ENCODE data around the gene LIMA1. TPM values are rescaled to one million over a fixed set of nuclear protein-coding genes. Genes with fewer than 3 reads are reported as not detected.
A peak's percentile ranks its signal among the peaks of the same experiment; 100 is the strongest.
"Not testable (repeated sequence)": the region's sequence is repeated elsewhere in the genome, so short reads cannot be mapped to it uniquely, and the experiment has no call there.

Gene LIMA1
- total RNA-seq, 1 donor from 2014 or later: 30.9 TPM

GRCh38 chr12:50248411-50248810, 34.9 kb downstream of the LIMA1 start:
- no peak for DNase-seq (ENCODE audit: low read depth in 2 of 2)

- DNase-seq (ENCODE audit: low read depth in 2 of 2): not testable (repeated sequence)
These were observed 35.7 kb downstream of the LIMA1 start for GRCh38 chr12:50247665-50248064.

- peak; percentile 77 to 81 for DNase-seq (ENCODE audit: low read depth in 2 of 2)
These were observed 36.3 kb downstream of the LIMA1 start for GRCh38 chr12:50246873-50247612.

- no peak for DNase-seq (ENCODE audit: low read depth in 2 of 2)
These were observed 37.0 kb downstream of the LIMA1 start for GRCh38 chr12:50246197-50246865.

GRCh38 chr12:50243507-50243906, 39.8 kb downstream of the LIMA1 start:
- no peak for DNase-seq (ENCODE audit: low read depth in 2 of 2)

GRCh38 chr12:50242751-50243191, 40.5 kb downstream of the LIMA1 start:
- DNase-seq (ENCODE audit: low read depth in 2 of 2): no peak

- no peak for DNase-seq (ENCODE audit: low read depth in 2 of 2)
These were observed 42.1 kb downstream of the LIMA1 start for GRCh38 chr12:50241178-50241577.

- DNase-seq (ENCODE audit: low read depth in 2 of 2): no peak
These were observed 42.6 kb downstream of the LIMA1 start for GRCh38 chr12:50240792-50241114.

GRCh38 chr12:50240096-50240791, 43.1 kb downstream of the LIMA1 start:
- no peak for DNase-seq (ENCODE audit: low read depth in 2 of 2)

- no peak for DNase-seq (ENCODE audit: low read depth in 2 of 2)
These were observed 43.9 kb downstream of the LIMA1 start for GRCh38 chr12:50239355-50239891.

GRCh38 chr12:50234347-50234746, 49.0 kb downstream of the LIMA1 start:
- DNase-seq (ENCODE audit: low read depth in 2 of 2): peak in 1 of 2 donors; percentile 41

GRCh38 chr12:50232771-50233209, 50.5 kb downstream of the LIMA1 start:
- peak; percentile 25 to 80 for DNase-seq (ENCODE audit: low read depth in 2 of 2)

GRCh38 chr12:50232206-50232605, 51.1 kb downstream of the LIMA1 start:
- no peak for DNase-seq (ENCODE audit: low read depth in 2 of 2)

GRCh38 chr12:50231346-50231745, 52.0 kb downstream of the LIMA1 start:
- DNase-seq (ENCODE audit: low read depth in 2 of 2): no peak

- no peak for DNase-seq (ENCODE audit: low read depth in 2 of 2)
These were observed 53.1 kb downstream of the LIMA1 start for GRCh38 chr12:50230217-50230616.

GRCh38 chr12:50224026-50224692, 59.2 kb downstream of the LIMA1 start:
- DNase-seq (ENCODE audit: low read depth in 2 of 2): peak; percentile 54 to 93

- DNase-seq (ENCODE audit: low read depth in 2 of 2): peak; percentile 81 to 84
These were observed 61.0 kb downstream of the LIMA1 start for GRCh38 chr12:50222275-50222783.

- peak; percentile 56 to 78 for DNase-seq (ENCODE audit: low read depth in 2 of 2)
These were observed 61.9 kb downstream of the LIMA1 start for GRCh38 chr12:50221228-50222008.

GRCh38 chr12:50220363-50220995, 62.8 kb downstream of the LIMA1 start:
- peak; percentile 29 to 77 for DNase-seq (ENCODE audit: low read depth in 2 of 2)

GRCh38 chr12:50219544-50219943, 63.8 kb downstream of the LIMA1 start:
- no peak for DNase-seq (ENCODE audit: low read depth in 2 of 2)

All from dermis microvascular lymphatic vessel endothelial cell (primary cell).